Stimulated activated CD8-positive, alpha-beta memory T cell treated with anti-CD3 and anti-CD28 coated beads, Interleukin-15, amount 100 ng/mL, for 1 hour (primary cell): ENCODE results near the gene IL1F10.
"Not testable (repeated sequence)": the region's sequence is repeated elsewhere in the genome, so short reads cannot be mapped to it uniquely, and the experiment has no call there.

Source experiments
- DNase-seq: peaks from one replicate; pipeline ENCODE4 v3.0.0-alpha.2; 2020; ENCODE audit warnings: low read depth

IL1F10 gene

GRCh38 chr2:113081488-113082210, 13.9 kb downstream of the IL1F10 start:
- no peak for DNase-seq

GRCh38 chr2:113083296-113083695, 15.5 kb downstream of the IL1F10 start:
- no peak for DNase-seq

- DNase-seq, result no peak
Measured at GRCh38 chr2:113084249-113085000, 16.7 kb downstream of the IL1F10 start.

GRCh38 chr2:113085542-113085941, 17.8 kb downstream of the IL1F10 start:
- no peak for DNase-seq

GRCh38 chr2:113088213-113088992, 20.6 kb downstream of the IL1F10 start:
- no peak for DNase-seq

- no peak for DNase-seq
Measured at GRCh38 chr2:113089916-113090315, 22.1 kb downstream of the IL1F10 start.

- no peak for DNase-seq
Measured at GRCh38 chr2:113091231-113091896, 23.6 kb downstream of the IL1F10 start.

GRCh38 chr2:113092864-113093612, 25.3 kb downstream of the IL1F10 start:
- no peak for DNase-seq

- DNase-seq, result no peak
Measured at GRCh38 chr2:113093613-113093977, 25.8 kb downstream of the IL1F10 start.

- not testable (repeated sequence) for DNase-seq
Measured at GRCh38 chr2:113096306-113096705, 28.5 kb downstream of the IL1F10 start.

- not testable (repeated sequence) for DNase-seq
Measured at GRCh38 chr2:113096842-113097618, 29.3 kb downstream of the IL1F10 start.

GRCh38 chr2:113098041-113098440, 30.3 kb downstream of the IL1F10 start:
- DNase-seq, result no peak

GRCh38 chr2:113098532-113098931, 30.8 kb downstream of the IL1F10 start:
- DNase-seq, result no peak

- DNase-seq, result no peak
Measured at GRCh38 chr2:113102133-113102532, 34.4 kb downstream of the IL1F10 start.

- no peak for DNase-seq
Measured at GRCh38 chr2:113103277-113103676, 35.5 kb downstream of the IL1F10 start.

GRCh38 chr2:113104054-113104611, 36.4 kb downstream of the IL1F10 start:
- DNase-seq, result no peak

GRCh38 chr2:113105047-113105785, 37.4 kb downstream of the IL1F10 start:
- DNase-seq, result no peak

- DNase-seq, result no peak
Measured at GRCh38 chr2:113111121-113111520, 43.4 kb downstream of the IL1F10 start.

GRCh38 chr2:113111823-113112287, 44.1 kb downstream of the IL1F10 start:
- DNase-seq, result no peak

- DNase-seq, result no peak
Measured at GRCh38 chr2:113112441-113112840, 44.7 kb downstream of the IL1F10 start.
